22Rv1 (cell line): ENCODE data around the gene VTI1A.
"Not testable (repeated sequence)": the region's sequence is repeated elsewhere in the genome, so short reads cannot be mapped to it uniquely, and the experiment has no call there.

Experiments used
- H3K27ac ChIP-seq: fragments of 450-650 bp; 2 replicates; pipeline ENCODE4 v1.5.1; 2017
- ZFX ChIP-seq: fragments of 450-650 bp; IDR thresholded peaks from 2 replicates; pipeline ENCODE4 v1.6.1; 2017; ENCODE audit warnings: antibody characterized with exemption, borderline replicate concordance
- TF ChIP-seq, protein P1 (sequence below): fragments of 450-650 bp; IDR thresholded peaks from 2 replicates; pipeline ENCODE4 v1.5.1; 2017; ENCODE audit warnings: mild to moderate bottlenecking

VTI1A gene

DNA sequence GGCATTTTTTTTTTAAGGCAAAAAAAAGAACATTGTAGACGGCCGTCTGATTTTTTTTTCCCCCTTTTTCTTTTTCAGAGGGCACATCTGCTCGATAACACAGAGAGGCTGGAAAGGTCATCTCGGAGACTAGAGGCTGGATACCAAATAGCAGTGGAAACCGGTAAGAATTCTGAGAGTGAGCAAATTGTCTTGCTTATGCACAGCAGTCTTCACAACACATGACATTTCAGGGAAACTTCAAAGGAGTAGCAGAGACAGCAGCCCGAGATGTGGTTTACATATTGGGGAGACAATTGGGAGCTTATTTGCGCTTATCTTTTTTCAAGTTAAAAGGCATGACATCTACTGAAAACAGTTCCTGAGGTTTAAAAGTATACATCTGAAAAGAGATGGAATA lies 91.2 kb downstream of the VTI1A start:
- TF ChIP-seq, protein P1, sequence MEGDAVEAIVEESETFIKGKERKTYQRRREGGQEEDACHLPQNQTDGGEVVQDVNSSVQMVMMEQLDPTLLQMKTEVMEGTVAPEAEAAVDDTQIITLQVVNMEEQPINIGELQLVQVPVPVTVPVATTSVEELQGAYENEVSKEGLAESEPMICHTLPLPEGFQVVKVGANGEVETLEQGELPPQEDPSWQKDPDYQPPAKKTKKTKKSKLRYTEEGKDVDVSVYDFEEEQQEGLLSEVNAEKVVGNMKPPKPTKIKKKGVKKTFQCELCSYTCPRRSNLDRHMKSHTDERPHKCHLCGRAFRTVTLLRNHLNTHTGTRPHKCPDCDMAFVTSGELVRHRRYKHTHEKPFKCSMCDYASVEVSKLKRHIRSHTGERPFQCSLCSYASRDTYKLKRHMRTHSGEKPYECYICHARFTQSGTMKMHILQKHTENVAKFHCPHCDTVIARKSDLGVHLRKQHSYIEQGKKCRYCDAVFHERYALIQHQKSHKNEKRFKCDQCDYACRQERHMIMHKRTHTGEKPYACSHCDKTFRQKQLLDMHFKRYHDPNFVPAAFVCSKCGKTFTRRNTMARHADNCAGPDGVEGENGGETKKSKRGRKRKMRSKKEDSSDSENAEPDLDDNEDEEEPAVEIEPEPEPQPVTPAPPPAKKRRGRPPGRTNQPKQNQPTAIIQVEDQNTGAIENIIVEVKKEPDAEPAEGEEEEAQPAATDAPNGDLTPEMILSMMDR: no peak
- no peak for TF ChIP-seq ZFX

DNA sequence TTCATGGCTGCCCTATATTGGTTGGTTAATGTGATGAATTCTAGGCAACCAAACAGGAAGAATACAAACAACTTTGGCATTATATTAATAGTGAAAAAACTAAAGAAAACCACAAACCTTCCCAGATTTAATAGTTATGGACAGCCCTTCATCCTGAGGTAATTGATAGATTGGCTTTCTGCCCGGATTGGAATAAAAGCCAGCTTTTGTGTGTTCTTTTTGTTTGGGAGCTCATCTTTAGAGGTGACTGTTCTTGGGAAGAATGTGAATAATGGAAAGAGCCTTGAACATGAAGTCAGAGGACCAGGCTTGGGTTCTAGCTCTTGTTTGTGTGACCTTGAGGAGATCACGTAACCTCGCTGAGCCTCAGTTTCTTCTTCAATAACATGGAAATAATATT lies 92.3 kb downstream of the VTI1A start:
- TF ChIP-seq, protein P1: no peak
- TF ChIP-seq ZFX: no peak
- H3K27ac ChIP-seq: no peak overlapping the region

More for the DNA sequence above, 91.2 kb downstream of the VTI1A start:
- H3K27ac ChIP-seq: no peak overlapping the region

DNA sequence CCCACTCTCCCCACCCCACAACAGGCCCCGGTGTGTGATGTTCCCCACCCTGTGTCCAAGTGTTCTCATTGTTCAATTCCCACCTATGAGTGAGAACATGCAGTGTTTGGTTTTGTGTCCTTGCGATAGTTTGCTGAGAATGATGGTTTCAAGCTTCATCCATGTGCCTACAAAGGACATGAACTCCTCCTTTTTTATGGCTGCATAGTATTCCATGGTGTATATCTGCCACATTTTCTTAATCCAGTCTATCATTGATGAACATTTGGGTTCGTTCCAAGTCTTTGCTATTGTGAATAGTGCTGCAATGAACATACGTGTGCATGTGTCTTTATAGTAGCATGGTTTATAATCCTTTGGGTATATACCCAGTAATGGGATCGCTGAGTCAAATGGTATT lies 95.8 kb downstream of the VTI1A start:
- not testable (repeated sequence) for H3K27ac ChIP-seq

DNA sequence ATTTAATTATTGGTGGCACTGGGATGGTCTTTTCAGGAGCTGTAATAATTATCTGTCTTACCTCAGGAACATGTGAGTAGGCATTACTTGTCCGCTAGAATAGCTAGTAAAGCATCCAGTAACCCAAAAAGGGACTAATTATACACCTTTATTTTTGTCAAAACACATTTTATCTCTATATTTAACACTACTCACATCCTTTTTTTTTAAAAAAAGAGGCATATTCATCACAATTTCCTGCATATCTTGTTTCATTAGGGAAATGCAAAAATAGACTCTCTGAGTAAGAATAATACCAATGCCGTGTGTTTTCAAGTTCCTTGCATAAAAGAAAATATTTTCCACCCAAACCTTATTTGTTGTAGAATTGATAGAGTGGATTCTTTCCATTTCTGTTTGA lies 99.5 kb downstream of the VTI1A start:
- H3K27ac ChIP-seq: no peak overlapping the region
- no peak for TF ChIP-seq ZFX
- TF ChIP-seq, protein P1: no peak

DNA sequence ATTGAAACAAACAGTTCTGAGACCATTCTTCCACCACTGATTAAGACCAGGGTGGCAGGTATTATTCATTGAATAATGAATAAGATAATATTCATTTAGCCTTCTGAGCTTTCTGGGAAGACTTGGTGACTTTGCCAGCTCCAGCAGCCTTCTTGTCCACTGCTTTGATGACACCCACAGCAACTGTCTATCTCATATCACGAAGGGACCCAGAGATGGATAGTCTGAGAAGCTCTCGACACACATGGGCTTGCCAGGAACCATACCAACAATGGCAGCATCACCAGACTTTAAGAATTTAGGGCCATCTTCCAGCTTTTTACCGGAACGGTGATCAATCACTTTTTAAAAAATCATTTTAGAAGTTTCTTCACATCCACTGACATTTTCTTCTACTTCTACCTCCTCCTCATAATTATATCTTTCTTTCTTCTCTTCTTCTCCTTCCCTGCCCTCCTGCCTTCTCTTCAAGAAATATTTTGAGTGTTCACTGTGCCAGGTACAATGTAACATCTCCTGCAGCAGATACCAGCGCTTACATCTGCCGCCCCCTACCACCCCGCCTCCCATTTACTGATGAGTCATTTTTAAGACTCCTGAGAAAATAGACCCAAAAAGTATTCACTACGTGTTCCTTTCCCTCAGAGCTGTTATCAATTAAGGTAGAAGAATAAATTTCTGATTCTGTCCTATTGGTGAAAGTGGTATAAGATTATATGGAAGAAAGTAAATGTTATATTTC lies 101.7 kb downstream of the VTI1A start:
- no peak overlapping the region for H3K27ac ChIP-seq
- no peak for TF ChIP-seq ZFX
- TF ChIP-seq, protein P1: no peak

DNA sequence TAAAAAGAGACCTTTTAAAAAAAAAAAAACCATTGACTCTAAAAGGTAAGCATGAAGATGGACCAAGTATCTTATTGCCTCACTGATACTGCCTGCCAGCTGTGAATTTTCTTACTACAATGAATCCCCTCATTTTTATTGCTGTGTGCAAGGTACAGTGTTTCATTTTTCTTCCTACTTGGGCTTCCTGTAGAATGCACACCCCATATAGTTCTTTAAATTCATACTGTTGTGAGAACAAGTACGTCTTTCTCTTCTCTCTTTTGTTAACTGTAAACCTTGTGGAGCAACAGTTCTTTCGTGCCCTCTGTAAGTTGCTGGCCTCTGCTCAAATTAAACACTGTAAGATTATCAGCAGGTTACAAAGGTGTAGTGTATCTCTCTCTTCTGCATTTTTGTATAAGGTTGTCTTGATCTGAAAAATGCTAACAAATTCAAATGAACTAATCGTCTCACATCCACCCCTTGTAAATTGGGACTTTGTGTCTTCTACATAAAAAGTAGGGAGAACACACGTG lies 105.6 kb downstream of the VTI1A start:
- no peak overlapping the region for H3K27ac ChIP-seq
- no peak for TF ChIP-seq ZFX
- TF ChIP-seq, protein P1: no peak

DNA sequence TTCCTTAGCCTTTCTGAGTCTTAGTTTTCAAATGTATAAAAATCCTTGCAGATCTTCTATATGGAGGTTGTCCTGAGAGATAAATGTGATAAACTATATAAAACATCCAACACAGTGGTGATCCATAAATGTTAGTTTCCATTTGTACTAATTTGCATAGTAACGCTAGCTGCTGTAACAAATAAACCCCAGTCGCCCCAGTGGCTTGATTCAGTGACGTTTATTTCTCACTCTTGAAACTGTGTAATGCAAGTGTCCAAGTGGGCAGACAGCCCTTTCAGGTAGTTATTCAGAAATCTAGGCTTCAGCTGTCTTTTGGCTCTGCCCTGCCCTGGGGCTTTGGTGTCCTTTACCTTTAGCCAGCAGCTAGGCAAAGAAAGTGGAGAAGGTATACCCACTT lies 106.3 kb downstream of the VTI1A start:
- H3K27ac ChIP-seq: no peak overlapping the region
- TF ChIP-seq, protein P1: no peak
- TF ChIP-seq ZFX: no peak
